Prostate gland (tissue), 2 donors: Measurements from ENCODE around the gene GGA3. TPM values are rescaled to one million over a fixed set of nuclear protein-coding genes. Genes with fewer than 3 reads are reported as not detected.
"Not testable (repeated sequence)": the region's sequence is repeated elsewhere in the genome, so short reads cannot be mapped to it uniquely, and the experiment has no call there.

Experiments
- DNase-seq: peaks from one replicate; pipeline ENCODE4 v3.0.0-alpha.2; 2019; ENCODE audit warnings: low spot score
- H3K27ac ChIP-seq, 2 donors: fragments of 200-600 bp; sonication (generic); 2 replicates each; pipeline ENCODE4 v1.5.1; 2017 to 2019
- H3K27me3 ChIP-seq: fragments of 200-600 bp; sonication (generic); replicated peaks from 2 replicates; pipeline ENCODE4 v1.5.1; 2019; ENCODE audit not compliant: insufficient read depth
- H3K36me3 ChIP-seq, 2 donors: fragments of 200-600 bp; sonication (generic); 1 replicate in 1 of 2; 2 replicates in 1 of 2; pipeline versions ENCODE4 v1.5.1 to v1.8.1; 2017 to 2019
- H3K4me1 ChIP-seq: fragments of 200-600 bp; sonication (generic); replicated peaks from 2 replicates; pipeline ENCODE4 v1.5.1; 2019
- H3K4me3 ChIP-seq, 2 donors: fragments of 200-600 bp; sonication (generic); 2 replicates each; pipeline ENCODE4 v1.5.1; 2017 to 2019
- H3K9me3 ChIP-seq: fragments of 200-600 bp; sonication (generic); 2 replicates; pipeline ENCODE4 v1.5.1; 2017
- CTCF ChIP-seq, 4 experiments: fragments of 200-600 bp in 2 of 4; fragments of 450-650 bp in 2 of 4; sonication (generic) in 2 of 4; IDR thresholded peaks; 1 replicate in 3 of 4; 2 replicates in 1 of 4; pipeline ENCODE4 v1.5.1; 2016 to 2019; ENCODE audit warnings: antibody characterized with exemption in 4 of 4, mild to moderate bottlenecking in 2 of 4, moderate library complexity in 2 of 4
- POLR2A ChIP-seq: fragments of 450-650 bp; IDR thresholded peaks from one replicate; pipeline ENCODE4 v1.6.1; 2016; ENCODE audit warnings: antibody characterized with exemption, mild to moderate bottlenecking
- POLR2AphosphoS5 ChIP-seq: sonication (generic); formaldehyde crosslinking; IDR thresholded peaks from one replicate; pipeline ENCODE4 v1.6.1; 2017; ENCODE audit warnings: antibody characterized with exemption
- WGBS: methylation state at CpG from one replicate; pipeline ENCODE4 v1.1.5; 2018; 5-methylcytosine and 5-hydroxymethylcytosine counted together
- intact Hi-C: fragments of 100-400 bp; cut with DNase I; formaldehyde crosslinking; loops from one replicate; pipeline ENCODE4 v1.14.2; 2022
- total RNA-seq, 2 donors: library from RNA; depleted of rRNA; stranded (reverse); fragments of >200 nt; gene quantifications; one replicate each; pipeline ENCODE4 v1.1.0, GENCODE V29; 2016

GGA3 gene
- total RNA-seq, 2 donors from 2014 or later, result 18.9 to 43.3 TPM

GRCh38 chr17:75209061-75209460, 52.3 kb downstream of the GGA3 start:
- Histone ChIP-seq H3K4me1 (no peaks in the 10 kb centered on the region), H3K9me3 (no peaks in the 10 kb centered on the region), H3K27me3 (no peaks in the 10 kb centered on the region), H3K36me3 (no peaks in the 10 kb centered on the region), H3K4me3 (no peak overlapping the region), H3K27ac (no peak overlapping the region)
- WGBS, result 78% methylated on average over 3 of the region's 3 CpGs
- TF ChIP-seq POLR2A (no peak), CTCF (IDR thresholded peaks at IDR 0.05) (no peak), POLR2AphosphoS5 (no peak)
- DNase-seq, result no peak
- intact Hi-C loops, result no loop called here

- no peaks in the 10 kb centered on the region for H3K27me3 ChIP-seq
- H3K4me1 ChIP-seq, result no peaks in the 10 kb centered on the region
- H3K9me3 ChIP-seq, result no peaks in the 10 kb centered on the region
- no peak overlapping the region for H3K27ac ChIP-seq
- no peak for TF ChIP-seq CTCF (IDR thresholded peaks at IDR 0.05)
- TF ChIP-seq POLR2AphosphoS5, result no peak
- DNase-seq, result no peak
- intact Hi-C loops, result no loop called here
- 86% methylated on average over 9 of the region's 9 CpGs for WGBS
- H3K36me3 ChIP-seq, result no peaks in the 10 kb centered on the region
- no peak overlapping the region for H3K4me3 ChIP-seq
Measured at GRCh38 chr17:75208161-75208560, 53.2 kb downstream of the GGA3 start.

- Histone ChIP-seq H3K27ac (no peak overlapping the region), H3K27me3 (no peaks in the 10 kb centered on the region), H3K4me1 (no peaks in the 10 kb centered on the region), H3K4me3 (no peak overlapping the region), H3K9me3 (no peaks in the 10 kb centered on the region), H3K36me3 (no peaks in the 10 kb centered on the region)
- WGBS, result 86% methylated on average over 12 of the region's 12 CpGs
- intact Hi-C loops, result no loop called here
- no peak for DNase-seq
- TF ChIP-seq CTCF (IDR thresholded peaks at IDR 0.05) (no peak), POLR2A (no peak), POLR2AphosphoS5 (no peak)
Measured at GRCh38 chr17:75207760-75208159, 53.6 kb downstream of the GGA3 start.

- H3K36me3 ChIP-seq, DNase-seq, H3K27me3 ChIP-seq, H3K4me3 ChIP-seq, H3K9me3 ChIP-seq, intact Hi-C loops, H3K4me1 ChIP-seq, H3K27ac ChIP-seq: not testable (repeated sequence)
- WGBS, result 83% methylated on average over 8 of the region's 8 CpGs
Measured at GRCh38 chr17:75207050-75207407, 54.4 kb downstream of the GGA3 start.

- Histone ChIP-seq H3K9me3 (no peaks in the 10 kb centered on the region), H3K27me3 (no peaks in the 10 kb centered on the region), H3K36me3 (no peaks in the 10 kb centered on the region), H3K27ac (peak overlapping the region; percentile 85 to 93), H3K4me3 (peak overlapping the region; percentile 74 to 85), H3K4me1 (no peaks in the 10 kb centered on the region)
- intact Hi-C loops, result loop anchor here (2.0 kb wide), 1 partner anchor 91 kb away; no protein-coding TSS in a partner anchor
- WGBS, result 0% methylated on average over 22 of the region's 22 CpGs
- TF ChIP-seq CTCF (IDR thresholded peaks at IDR 0.05) (no peak), POLR2A (no peak), POLR2AphosphoS5 (no peak)
- DNase-seq, result no peak
Measured at GRCh38 chr17:75205793-75206163, 55.6 kb downstream of the GGA3 start.
